ENCODE results near the gene MPRIP.

DNA sequence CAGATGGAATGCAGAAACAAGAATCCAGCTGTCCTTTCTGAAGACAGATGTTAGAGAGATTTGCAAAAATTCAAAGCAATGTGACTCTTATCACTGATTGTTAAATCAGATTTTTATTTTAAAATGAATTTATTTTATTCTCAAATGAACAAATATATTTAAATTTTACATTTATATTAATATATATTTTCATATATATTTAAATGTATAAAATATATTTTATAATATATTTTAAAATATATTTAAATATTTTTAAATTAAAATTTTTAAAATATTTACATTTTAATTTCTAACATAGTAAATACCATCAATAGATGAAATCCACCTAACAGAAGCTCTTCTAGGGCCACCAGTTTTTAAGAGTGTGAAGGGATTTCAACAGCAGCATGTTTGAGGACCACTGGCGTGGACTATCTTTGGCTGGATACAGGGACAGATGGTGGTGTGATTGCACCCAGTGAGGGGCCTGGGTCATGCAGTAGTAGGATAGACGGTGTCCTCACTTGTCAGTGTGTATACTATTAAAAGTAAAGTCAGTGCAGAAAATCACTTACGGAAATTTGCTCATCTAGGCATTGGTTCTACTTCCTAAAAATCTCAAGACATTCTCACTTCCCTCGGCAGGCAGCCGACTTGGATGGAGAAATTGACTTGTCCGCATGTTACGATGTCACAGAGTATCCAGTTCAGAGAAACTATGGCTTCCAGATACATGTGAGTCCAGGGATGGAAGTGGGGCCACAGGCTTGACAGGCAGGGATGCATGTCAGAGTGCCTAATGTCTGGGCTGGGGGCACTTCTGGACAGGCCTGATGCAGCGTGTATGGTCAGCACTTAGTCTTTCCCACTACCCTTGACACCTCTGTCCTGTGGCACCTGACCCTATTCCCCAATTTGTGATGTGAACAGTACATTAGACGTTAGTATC lies 107.5 kb downstream of the MPRIP start:
- TF ChIP-seq POLR2AphosphoS5 (IDR thresholded peaks at IDR 0.05; ENCODE audit: low read depth, low read length) (no peak), TAF1 (IDR thresholded peaks at IDR 0.05; ENCODE audit: borderline replicate concordance, insufficient read depth, low read length) (no peak), SIN3A (IDR thresholded peaks at IDR 0.05; ENCODE audit: borderline replicate concordance, insufficient read depth, low read length) (no peak)
- TF ChIP-seq, protein P1, sequence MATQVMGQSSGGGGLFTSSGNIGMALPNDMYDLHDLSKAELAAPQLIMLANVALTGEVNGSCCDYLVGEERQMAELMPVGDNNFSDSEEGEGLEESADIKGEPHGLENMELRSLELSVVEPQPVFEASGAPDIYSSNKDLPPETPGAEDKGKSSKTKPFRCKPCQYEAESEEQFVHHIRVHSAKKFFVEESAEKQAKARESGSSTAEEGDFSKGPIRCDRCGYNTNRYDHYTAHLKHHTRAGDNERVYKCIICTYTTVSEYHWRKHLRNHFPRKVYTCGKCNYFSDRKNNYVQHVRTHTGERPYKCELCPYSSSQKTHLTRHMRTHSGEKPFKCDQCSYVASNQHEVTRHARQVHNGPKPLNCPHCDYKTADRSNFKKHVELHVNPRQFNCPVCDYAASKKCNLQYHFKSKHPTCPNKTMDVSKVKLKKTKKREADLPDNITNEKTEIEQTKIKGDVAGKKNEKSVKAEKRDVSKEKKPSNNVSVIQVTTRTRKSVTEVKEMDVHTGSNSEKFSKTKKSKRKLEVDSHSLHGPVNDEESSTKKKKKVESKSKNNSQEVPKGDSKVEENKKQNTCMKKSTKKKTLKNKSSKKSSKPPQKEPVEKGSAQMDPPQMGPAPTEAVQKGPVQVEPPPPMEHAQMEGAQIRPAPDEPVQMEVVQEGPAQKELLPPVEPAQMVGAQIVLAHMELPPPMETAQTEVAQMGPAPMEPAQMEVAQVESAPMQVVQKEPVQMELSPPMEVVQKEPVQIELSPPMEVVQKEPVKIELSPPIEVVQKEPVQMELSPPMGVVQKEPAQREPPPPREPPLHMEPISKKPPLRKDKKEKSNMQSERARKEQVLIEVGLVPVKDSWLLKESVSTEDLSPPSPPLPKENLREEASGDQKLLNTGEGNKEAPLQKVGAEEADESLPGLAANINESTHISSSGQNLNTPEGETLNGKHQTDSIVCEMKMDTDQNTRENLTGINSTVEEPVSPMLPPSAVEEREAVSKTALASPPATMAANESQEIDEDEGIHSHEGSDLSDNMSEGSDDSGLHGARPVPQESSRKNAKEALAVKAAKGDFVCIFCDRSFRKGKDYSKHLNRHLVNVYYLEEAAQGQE (IDR thresholded peaks at IDR 0.05; ENCODE audit: insufficient read depth in 1 of 2, low read depth in 2 of 2, low read length in 2 of 2) = no peak
